ENCODE results near the gene MAML3.

DNA sequence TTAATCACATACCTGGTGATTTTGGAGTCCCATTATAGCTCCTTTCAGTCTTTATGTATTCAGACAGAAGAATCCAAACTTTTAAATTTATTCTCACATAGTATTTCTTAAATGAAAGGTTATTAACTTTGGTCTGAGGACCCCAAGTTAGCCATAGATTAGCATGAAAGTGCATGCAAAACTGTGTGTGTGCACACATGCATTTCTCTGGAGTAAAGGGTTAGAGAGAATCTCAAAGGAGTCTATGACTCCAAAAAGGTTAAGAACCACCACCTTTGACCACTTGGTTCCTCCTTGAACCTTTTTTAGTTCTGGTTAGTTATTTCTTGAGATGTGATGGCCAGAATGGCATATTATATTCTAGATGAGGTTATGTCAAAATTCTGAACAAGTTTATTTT is 386.4 kb downstream of the MAML3 start:
- TF ChIP-seq SUZ12 (IDR thresholded peaks at IDR 0.05) (no peak), FOXM1 (IDR thresholded peaks at IDR 0.05; ENCODE audit: borderline replicate concordance) (no peak), NFRKB (IDR thresholded peaks at IDR 0.05) (no peak), BHLHE40 (IDR thresholded peaks at IDR 0.05; ENCODE audit: borderline replicate concordance) (no peak), LEF1 (IDR thresholded peaks at IDR 0.05; ENCODE audit: borderline replicate concordance) (no peak), ELF4 (IDR thresholded peaks at IDR 0.05) (no peak), ARNT (IDR thresholded peaks at IDR 0.05) (no peak), SP1 (IDR thresholded peaks at IDR 0.05) (no peak), FOXK2 (IDR thresholded peaks at IDR 0.05) (no peak), CTBP1 (IDR thresholded peaks at IDR 0.05; ENCODE audit: borderline replicate concordance) (no peak)
